ENCODE data around the gene C2CD2. TPM values are rescaled to one million over a fixed set of nuclear protein-coding genes. Genes with fewer than 3 reads are reported as not detected.

The C2CD2 gene
- total and polyA plus RNA-seq, 2 donors (not counting 3 experiments of a cell fraction or from before 2014, with no cell fraction given): 32.6 to 41.2 TPM

DNA sequence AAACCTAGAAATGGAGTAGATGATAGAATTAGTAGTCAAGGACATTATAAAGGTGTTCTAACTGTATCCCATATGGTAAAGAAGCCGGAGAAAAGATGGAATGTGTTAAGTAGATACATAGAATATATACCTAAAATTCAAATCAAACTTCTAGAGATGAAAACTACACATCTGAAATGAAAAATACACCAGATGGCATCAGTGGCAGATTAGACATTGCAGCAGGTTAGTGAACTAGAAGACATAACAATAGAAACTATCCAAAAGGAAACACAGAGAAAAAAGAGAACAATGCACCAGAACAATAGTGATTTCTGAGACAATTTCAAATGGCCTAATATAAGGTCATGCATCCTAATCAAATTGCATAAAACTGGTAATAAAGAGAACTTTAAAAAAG, 29.4 kb upstream of the C2CD2 start:
- no peaks in the 10 kb centered on the region for H3K4me1 ChIP-seq (ENCODE audit: control insufficient read depth, extremely low read depth, insufficient read depth, low read length)
- H3K9me3 ChIP-seq (replicated peaks; ENCODE audit: control insufficient read depth, insufficient read depth, low read length): no peaks in the 10 kb centered on the region
- no peak for DNase-seq (ENCODE audit: low read depth, low spot score)
- no peaks in the 10 kb centered on the region for H3K79me2 ChIP-seq (ENCODE audit: control insufficient read depth, insufficient read depth, low read length)
- peaks cover 0 to 2% of the 10 kb centered on the region in 2 experiments for H3K27me3 ChIP-seq (ENCODE audit: control insufficient read depth in 2 of 2, insufficient read depth in 2 of 2, low read length in 2 of 2)
- H3K36me3 ChIP-seq (ENCODE audit: control insufficient read depth in 2 of 2, extremely low read depth in 1 of 2, insufficient read depth in 2 of 2, low read length in 2 of 2): no peaks in the 10 kb centered on the region
- no peaks in the 10 kb centered on the region for H3K9me1 ChIP-seq (replicated peaks; ENCODE audit: control insufficient read depth, extremely low read depth, insufficient read depth, low read length)
- no peak overlapping the region for H3K9ac ChIP-seq (replicated peaks; ENCODE audit: extremely low read depth, insufficient read depth, low read length)
- no TSS peak for BruUV-seq (replicated peaks)
- ChIA-PET POLR2A (no interaction called here), CTCF (no interaction called here)
- H3K4me3 ChIP-seq (replicated peaks in 1 of 3; ENCODE audit: insufficient read depth in 1 of 3, low read depth in 1 of 3, low read length in 3 of 3): no peak overlapping the region
- dilution Hi-C loops (cut with MboI; ENCODE audit: extremely low pct_ligation_motif_present, low sequenced_read_pairs) (no loop called here), intact Hi-C loops (cut with micrococcal nuclease) (no loop called here)
- H4K20me1 ChIP-seq (replicated peaks; ENCODE audit: control insufficient read depth, extremely low read depth, insufficient read depth, low read length): no peaks in the 10 kb centered on the region
- no peak overlapping the region for H3K4me2 ChIP-seq (ENCODE audit: insufficient read depth, low read length)
- FAIRE-seq: no peak
- no peak overlapping the region for H2AFZ ChIP-seq (ENCODE audit: low read depth, low read length)
- no peak overlapping the region for H3K27ac ChIP-seq (ENCODE audit: insufficient read depth, low read depth, low read length)
- no peak for TF ChIP-seq MYC (IDR thresholded peaks at IDR 0.05; ENCODE audit: low read depth, low read length)
- no peak for TF ChIP-seq POLR2A (IDR thresholded peaks at IDR 0.05; ENCODE audit: low read depth, low read length)
- no peak for TF ChIP-seq EZH2 (IDR thresholded peaks at IDR 0.05; ENCODE audit: borderline replicate concordance, low read depth, low read length, severe bottlenecking)
- TF ChIP-seq POLR2AphosphoS5 (IDR thresholded peaks at IDR 0.05; ENCODE audit: insufficient read depth, low read depth, low read length): no peak
- TF ChIP-seq MAX (IDR thresholded peaks at IDR 0.05; ENCODE audit: insufficient read depth, insufficient read length): no peak
- no peak for TF ChIP-seq JUN (IDR thresholded peaks at IDR 0.05; ENCODE audit: borderline replicate concordance, insufficient read depth, insufficient read length, low read depth)
- no peak for TF ChIP-seq CTCF (IDR thresholded peaks at IDR 0.05; ENCODE audit: extremely low read depth in 1 of 2, insufficient read depth in 1 of 2, low read depth in 1 of 2, low read length in 2 of 2)
- no peak for TF ChIP-seq GATA2 (IDR thresholded peaks at IDR 0.05; ENCODE audit: insufficient read depth, insufficient read length, low read depth, low read length)
- no peak for TF ChIP-seq FOS (IDR thresholded peaks at IDR 0.05; ENCODE audit: borderline replicate concordance, insufficient read depth, low read length)

Measured in endothelial cell of umbilical vein (primary cell).